Activated gamma-delta T cell (primary cell): ENCODE results near the gene PODNL1.
"Not testable (repeated sequence)": the region's sequence is repeated elsewhere in the genome, so short reads cannot be mapped to it uniquely, and the experiment has no call there.

ENCODE experiments used
- DNase-seq: peaks from one replicate; lab custom pipeline; 2025; lab: John Stamatoyannopoulos, UW

Gene PODNL1

GRCh38 chr19:13973479-13973878, 35.3 kb upstream of the PODNL1 start:
- DNase-seq = not testable (repeated sequence)

GRCh38 chr19:13972368-13973155, 34.3 kb upstream of the PODNL1 start:
- DNase-seq = no peak

GRCh38 chr19:13971868-13972267, 33.7 kb upstream of the PODNL1 start:
- DNase-seq = not testable (repeated sequence)

- no peak for DNase-seq
Observed at GRCh38 chr19:13969897-13970296, 31.7 kb upstream of the PODNL1 start.

- DNase-seq = no peak
Observed at GRCh38 chr19:13968999-13969398, 30.8 kb upstream of the PODNL1 start.

- DNase-seq = no peak
Observed at GRCh38 chr19:13968383-13968935, 30.2 kb upstream of the PODNL1 start.

- not testable (repeated sequence) for DNase-seq
Observed at GRCh38 chr19:13967206-13967605, 29.0 kb upstream of the PODNL1 start.

- no peak for DNase-seq
Observed at GRCh38 chr19:13966684-13967128, 28.5 kb upstream of the PODNL1 start.

GRCh38 chr19:13965926-13966683, 27.9 kb upstream of the PODNL1 start:
- DNase-seq = no peak

- DNase-seq = no peak
Observed at GRCh38 chr19:13965377-13965896, 27.2 kb upstream of the PODNL1 start.

- DNase-seq = no peak
Observed at GRCh38 chr19:13964776-13965175, 26.6 kb upstream of the PODNL1 start.

- DNase-seq = no peak
Observed at GRCh38 chr19:13963603-13964105, 25.4 kb upstream of the PODNL1 start.

GRCh38 chr19:13962699-13963602, 24.7 kb upstream of the PODNL1 start:
- DNase-seq = no peak

GRCh38 chr19:13961826-13962698, 23.8 kb upstream of the PODNL1 start:
- no peak for DNase-seq

- DNase-seq = no peak
Observed at GRCh38 chr19:13960863-13961784, 22.9 kb upstream of the PODNL1 start.

- no peak for DNase-seq
Observed at GRCh38 chr19:13959962-13960862, 22.0 kb upstream of the PODNL1 start.

GRCh38 chr19:13959141-13959961, 21.1 kb upstream of the PODNL1 start:
- no peak for DNase-seq
